GM10266 (cell line): Measurements from ENCODE around the gene SLC12A8.

Source experiments
- DNase-seq: peaks from one replicate; pipeline ENCODE4 v3.0.0; 2012; ENCODE audit errors: extremely low spot score
- CTCF ChIP-seq: IDR thresholded peaks from 2 replicates; pipeline ENCODE4 v1.5.1; 2012; ENCODE audit warnings: mild to moderate bottlenecking, low read depth; ENCODE audit not compliant: control insufficient read depth, insufficient read depth; ENCODE audit errors: missing control alignments

Gene SLC12A8

GRCh38 chr3:125246237-125246636 is 33.7 kb upstream of the SLC12A8 start:
- no peak for TF ChIP-seq CTCF
- DNase-seq = no peak

- TF ChIP-seq CTCF = no peak
- DNase-seq = no peak
Measured at GRCh38 chr3:125245521-125245920, 33.0 kb upstream of the SLC12A8 start.

GRCh38 chr3:125240496-125240895 is 27.9 kb upstream of the SLC12A8 start:
- TF ChIP-seq CTCF = no peak
- no peak for DNase-seq

DNA sequence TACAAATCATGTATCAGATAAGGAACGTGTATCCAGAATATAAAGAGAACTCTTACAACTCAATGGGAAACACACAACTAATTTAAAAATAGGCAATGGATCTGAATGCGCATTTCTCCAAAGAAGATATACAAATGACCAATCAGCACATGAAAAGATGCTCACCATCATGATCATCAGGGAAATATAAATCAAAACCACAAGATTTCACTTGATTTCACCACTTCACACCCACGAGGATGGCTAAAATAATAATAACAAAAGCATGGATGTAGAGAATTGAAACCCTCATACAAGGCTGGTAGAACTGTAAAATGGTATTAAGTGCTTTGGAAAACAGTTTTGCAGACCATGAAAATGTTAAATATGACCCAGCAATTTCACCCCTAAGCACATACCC is 26.7 kb upstream of the SLC12A8 start:
- no peak for TF ChIP-seq CTCF
- no peak for DNase-seq

DNA sequence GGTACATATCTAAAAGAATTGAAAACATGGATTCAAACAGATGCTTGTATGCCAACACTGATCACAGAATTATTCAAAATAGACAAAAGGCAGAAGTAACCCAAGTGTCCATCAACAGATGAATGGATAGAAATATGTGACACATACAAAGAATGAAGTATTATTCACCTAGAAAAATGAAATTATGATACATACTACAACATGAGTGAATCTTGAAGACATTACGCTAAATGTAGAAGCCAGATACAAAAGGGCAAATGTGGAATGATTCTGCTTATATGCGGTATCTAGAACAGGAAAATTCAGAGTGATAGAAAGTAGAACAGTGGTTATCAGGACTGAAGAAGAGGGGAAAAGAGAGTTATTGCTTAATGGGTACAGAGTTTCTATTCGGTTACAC is 26.2 kb upstream of the SLC12A8 start:
- no peak for DNase-seq
- TF ChIP-seq CTCF = no peak

DNA sequence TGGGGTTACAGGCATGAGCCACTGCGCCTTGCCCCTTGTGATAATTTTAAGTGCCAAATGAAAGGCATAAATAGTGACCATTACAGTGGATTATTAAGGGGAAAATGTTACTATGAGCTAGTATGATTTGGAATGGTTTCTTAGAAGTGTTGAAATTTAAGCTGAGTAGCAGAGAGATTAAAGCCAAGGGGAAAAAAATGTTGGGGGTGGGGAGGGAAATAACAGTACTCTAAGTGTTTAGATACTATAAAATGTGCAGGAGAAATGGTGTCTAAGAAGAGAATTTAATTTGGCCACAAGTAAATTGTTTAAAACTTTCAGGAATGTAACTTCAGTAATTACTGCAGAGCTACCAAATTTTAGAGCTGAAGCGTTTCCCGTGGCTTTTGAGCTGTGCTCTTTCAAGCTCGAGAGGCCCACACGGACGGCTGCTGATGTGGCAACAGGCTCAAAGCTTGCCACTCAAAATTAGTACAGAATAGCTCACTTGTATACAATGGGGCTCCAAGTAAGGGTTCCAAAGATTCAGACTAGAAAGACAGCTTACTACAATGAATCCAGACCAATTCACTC is 23.9 kb upstream of the SLC12A8 start:
- no peak for TF ChIP-seq CTCF
- no peak for DNase-seq

DNA sequence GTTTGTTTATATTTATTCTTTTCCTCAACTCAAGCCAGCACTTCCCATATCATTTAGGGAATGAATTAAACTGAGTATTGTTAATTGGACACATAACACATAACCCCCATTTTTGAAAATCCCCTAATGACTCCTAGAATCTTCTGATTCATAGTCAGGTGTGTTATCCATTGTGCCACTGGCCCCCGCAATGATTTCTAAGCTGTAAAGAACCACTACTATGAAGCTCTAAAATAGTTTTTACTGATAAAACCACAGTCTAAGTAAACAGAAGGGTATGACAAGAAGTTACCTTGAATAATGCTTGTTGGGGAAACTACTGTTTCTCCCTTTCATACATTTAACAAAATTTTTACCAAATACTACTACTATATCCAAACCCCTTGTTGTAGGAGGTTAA is 22.3 kb upstream of the SLC12A8 start:
- no peak for TF ChIP-seq CTCF
- no peak for DNase-seq
